Activated CD4-positive, alpha-beta T cell treated with anti-CD3 and anti-CD28 coated beads, Interleukin-2, amount 50 U/mL, for 1 hour (primary cell): Measurements from ENCODE around the gene SMIM21.

ENCODE experiments used
- DNase-seq: peaks from one replicate; pipeline ENCODE4 v3.0.0-alpha.2; 2020

Gene SMIM21

GRCh38 chr18:75427603-75428002 lies at the start of gene SMIM21:
SMIM21 (minus strand) TSS chr18:75427703; CDS start chr18:75427563, 140 bp downstream.
- no peak for DNase-seq

GRCh38 chr18:75475228-75475627 lies 47.7 kb upstream of the SMIM21 start:
- DNase-seq: no peak

- DNase-seq: no peak
These were observed 46.8 kb upstream of the SMIM21 start for GRCh38 chr18:75474332-75474731.

- DNase-seq: no peak
These were observed 45.8 kb upstream of the SMIM21 start for GRCh38 chr18:75473316-75473715.

GRCh38 chr18:75472906-75473305 lies 45.4 kb upstream of the SMIM21 start:
- DNase-seq: no peak

- no peak for DNase-seq
These were observed 44.9 kb upstream of the SMIM21 start for GRCh38 chr18:75472396-75472795.

GRCh38 chr18:75471850-75472249 lies 44.3 kb upstream of the SMIM21 start:
- DNase-seq: no peak

- DNase-seq: no peak
These were observed 40.3 kb upstream of the SMIM21 start for GRCh38 chr18:75467851-75468250.

GRCh38 chr18:75467281-75467795 lies 39.8 kb upstream of the SMIM21 start:
- no peak for DNase-seq

- DNase-seq: no peak
These were observed 36.9 kb upstream of the SMIM21 start for GRCh38 chr18:75464356-75464755.

GRCh38 chr18:75462178-75462832 lies 34.8 kb upstream of the SMIM21 start:
- no peak for DNase-seq

- no peak for DNase-seq
These were observed 28.7 kb upstream of the SMIM21 start for GRCh38 chr18:75456199-75456631.

- DNase-seq: no peak
These were observed 28.0 kb upstream of the SMIM21 start for GRCh38 chr18:75455249-75456198.

GRCh38 chr18:75454022-75454795 lies 26.7 kb upstream of the SMIM21 start:
- no peak for DNase-seq

- no peak for DNase-seq
These were observed 23.4 kb upstream of the SMIM21 start for GRCh38 chr18:75450906-75451305.

GRCh38 chr18:75441896-75442295 lies 14.4 kb upstream of the SMIM21 start:
- no peak for DNase-seq

GRCh38 chr18:75439348-75439747 lies 11.8 kb upstream of the SMIM21 start:
- no peak for DNase-seq

- DNase-seq: no peak
These were observed 11.4 kb upstream of the SMIM21 start for GRCh38 chr18:75438891-75439290.

- no peak for DNase-seq
These were observed 10.5 kb upstream of the SMIM21 start for GRCh38 chr18:75437979-75438378.

GRCh38 chr18:75433098-75433497 lies 5.6 kb upstream of the SMIM21 start:
- no peak for DNase-seq

GRCh38 chr18:75429975-75430374 lies 2.5 kb upstream of the SMIM21 start:
- DNase-seq: no peak

GRCh38 chr18:75428490-75428889 lies 987 bp upstream of the SMIM21 start:
- DNase-seq: no peak

GRCh38 chr18:75422341-75422910 lies 5.1 kb downstream of the SMIM21 start:
- DNase-seq: no peak
